Testis (tissue), 2 donors: Measurements from ENCODE around the gene HCFC1R1.
"Not testable (repeated sequence)": the region's sequence is repeated elsewhere in the genome, so short reads cannot be mapped to it uniquely, and the experiment has no call there.

Experiments
- POLR2A ChIP-seq: fragments of 450-650 bp; IDR thresholded peaks from one replicate; pipeline ENCODE4 v1.6.1; 2017; ENCODE audit warnings: antibody characterized with exemption, mild to moderate bottlenecking, moderate library complexity
- TF ChIP-seq, protein P1 (sequence below), 3 experiments: fragments of 450-650 bp in 2 of 3; fragments of 200-600 bp in 1 of 3; sonication (generic) in 1 of 3; IDR thresholded peaks; one replicate each; pipeline ENCODE4 v1.5.1; 2016 to 2019; ENCODE audit warnings: antibody characterized with exemption in 3 of 3, mild to moderate bottlenecking in 2 of 3, moderate library complexity in 1 of 3

DNA sequence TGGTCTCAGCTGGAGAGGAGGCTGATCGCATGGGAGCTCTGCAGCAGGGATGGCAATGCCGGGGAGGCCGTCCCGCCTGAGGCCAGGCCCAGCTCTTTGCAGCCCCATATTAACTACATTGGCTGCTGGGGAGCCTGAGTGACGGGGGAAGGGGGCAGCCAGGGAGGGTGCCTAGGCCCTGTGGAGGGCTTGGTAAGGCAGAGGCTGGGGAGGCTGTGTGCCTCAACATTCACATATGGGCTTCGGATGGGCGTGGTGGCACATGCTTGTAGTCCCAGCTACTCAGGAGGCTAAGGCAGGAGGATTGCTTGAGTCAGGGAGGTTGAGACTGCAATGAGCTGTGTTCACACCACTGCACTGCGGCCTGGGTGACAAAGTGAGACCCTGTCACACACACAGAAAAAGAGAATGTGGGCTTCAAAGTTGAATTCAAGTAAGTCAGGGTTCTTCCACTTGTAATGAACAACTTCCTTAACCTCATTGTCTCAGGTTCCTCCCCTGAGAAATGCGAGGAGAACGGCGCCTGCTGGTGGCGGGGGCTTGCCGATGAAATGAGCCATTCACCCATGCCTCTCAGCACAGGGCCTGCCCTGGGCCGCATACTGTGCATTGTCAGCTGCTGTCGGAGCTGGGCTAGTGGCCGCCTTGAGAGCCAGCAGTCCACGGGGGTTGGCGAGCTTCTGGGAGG, 49.0 kb upstream of the HCFC1R1 start:
- TF ChIP-seq POLR2A, result not testable (repeated sequence)
- TF ChIP-seq, protein P1, sequence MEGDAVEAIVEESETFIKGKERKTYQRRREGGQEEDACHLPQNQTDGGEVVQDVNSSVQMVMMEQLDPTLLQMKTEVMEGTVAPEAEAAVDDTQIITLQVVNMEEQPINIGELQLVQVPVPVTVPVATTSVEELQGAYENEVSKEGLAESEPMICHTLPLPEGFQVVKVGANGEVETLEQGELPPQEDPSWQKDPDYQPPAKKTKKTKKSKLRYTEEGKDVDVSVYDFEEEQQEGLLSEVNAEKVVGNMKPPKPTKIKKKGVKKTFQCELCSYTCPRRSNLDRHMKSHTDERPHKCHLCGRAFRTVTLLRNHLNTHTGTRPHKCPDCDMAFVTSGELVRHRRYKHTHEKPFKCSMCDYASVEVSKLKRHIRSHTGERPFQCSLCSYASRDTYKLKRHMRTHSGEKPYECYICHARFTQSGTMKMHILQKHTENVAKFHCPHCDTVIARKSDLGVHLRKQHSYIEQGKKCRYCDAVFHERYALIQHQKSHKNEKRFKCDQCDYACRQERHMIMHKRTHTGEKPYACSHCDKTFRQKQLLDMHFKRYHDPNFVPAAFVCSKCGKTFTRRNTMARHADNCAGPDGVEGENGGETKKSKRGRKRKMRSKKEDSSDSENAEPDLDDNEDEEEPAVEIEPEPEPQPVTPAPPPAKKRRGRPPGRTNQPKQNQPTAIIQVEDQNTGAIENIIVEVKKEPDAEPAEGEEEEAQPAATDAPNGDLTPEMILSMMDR (IDR thresholded peaks at IDR 0.05), result not testable (repeated sequence)
